ENCODE results near the gene TMEM101.
"Not testable (repeated sequence)": the region's sequence is repeated elsewhere in the genome, so short reads cannot be mapped to it uniquely, and the experiment has no call there.

Gene TMEM101

GRCh38 chr17:44014437-44015172 lies at the start of gene TMEM101:
TMEM101 (minus strand) TSS chr17:44014963; CDS start chr17:44014952, 11 bp downstream.
- DNase-seq, result peak; percentile 91

GRCh38 chr17:44063704-44064639 lies 49.2 kb upstream of the TMEM101 start:
- DNase-seq, result no peak

GRCh38 chr17:44062871-44063270 lies 48.1 kb upstream of the TMEM101 start:
- DNase-seq, result no peak

GRCh38 chr17:44061446-44061845 lies 46.7 kb upstream of the TMEM101 start:
- DNase-seq, result no peak

- DNase-seq, result no peak
Observed at GRCh38 chr17:44059101-44059892, 44.5 kb upstream of the TMEM101 start.

- no peak for DNase-seq
Observed at GRCh38 chr17:44053125-44053872, 38.5 kb upstream of the TMEM101 start.

GRCh38 chr17:44049294-44050060 lies 34.7 kb upstream of the TMEM101 start:
- no peak for DNase-seq

- DNase-seq, result not testable (repeated sequence)
Observed at GRCh38 chr17:44046893-44047292, 32.1 kb upstream of the TMEM101 start.

- DNase-seq, result no peak
Observed at GRCh38 chr17:44045486-44045885, 30.7 kb upstream of the TMEM101 start.

GRCh38 chr17:44044071-44044470 lies 29.3 kb upstream of the TMEM101 start:
- no peak for DNase-seq

GRCh38 chr17:44043272-44043696 lies 28.5 kb upstream of the TMEM101 start:
- no peak for DNase-seq

GRCh38 chr17:44039829-44040635 lies 25.3 kb upstream of the TMEM101 start:
- DNase-seq, result no peak

GRCh38 chr17:44038604-44039011 lies 23.8 kb upstream of the TMEM101 start:
- no peak for DNase-seq

GRCh38 chr17:44037471-44037870 lies 22.7 kb upstream of the TMEM101 start:
- DNase-seq, result no peak

GRCh38 chr17:44034688-44035087 lies 19.9 kb upstream of the TMEM101 start:
- not testable (repeated sequence) for DNase-seq

GRCh38 chr17:44033861-44034408 lies 19.2 kb upstream of the TMEM101 start:
- no peak for DNase-seq

GRCh38 chr17:44030482-44030881 lies 15.7 kb upstream of the TMEM101 start:
- DNase-seq, result no peak

GRCh38 chr17:44029736-44030135 lies 15.0 kb upstream of the TMEM101 start:
- no peak for DNase-seq

GRCh38 chr17:44024853-44025252 lies 10.1 kb upstream of the TMEM101 start:
- DNase-seq, result no peak

GRCh38 chr17:44024271-44024663 lies 9.5 kb upstream of the TMEM101 start:
- DNase-seq, result no peak
